H1 (cell line): ENCODE data around the gene BCL2. TPM values are rescaled to one million over a fixed set of nuclear protein-coding genes. Genes with fewer than 3 reads are reported as not detected.

Experiments
- CTCF ChIA-PET: fragments of 300-600 bp; sonication (Branson Sonifier 250); formaldehyde crosslinking; loops from one replicate; lab custom pipeline; 2021; ENCODE audit not compliant: partially characterized antibody; lab: Charles Lee
- POLR2A ChIA-PET: fragments of 300-600 bp; sonication (Branson Sonifier 250); formaldehyde crosslinking; loops from one replicate; lab custom pipeline; 2021; ENCODE audit warnings: inconsistent platforms; ENCODE audit not compliant: partially characterized antibody; lab: Charles Lee
- DNase-seq, 2 experiments: peaks; one replicate each; pipeline versions ENCODE4 v3.0.0 to v3.0.0-alpha.2; 2010 to 2022; ENCODE audit warnings: low spot score in 2 of 2, low read depth in 1 of 2, mixed read lengths in 1 of 2
- FAIRE-seq: peaks from 2 replicates; lab custom pipeline; 2011; peaks lifted over from hg19 to GRCh38; lab: Jason Lieb, UNC
- H2AFZ ChIP-seq: 2 replicates; pipeline ENCODE4 v1.8.1; 2012; ENCODE audit warnings: low read length, inconsistent platforms
- H2AK5ac ChIP-seq: 2 replicates; pipeline ENCODE4 v1.6.1; 2013; ENCODE audit warnings: low read depth, low read length
- H2BK120ac ChIP-seq: replicated peaks from 2 replicates; pipeline ENCODE3; 2013; ENCODE audit warnings: low read depth, low read length, inconsistent platforms
- H2BK12ac ChIP-seq: 2 replicates; pipeline ENCODE4 v1.6.1; 2013; ENCODE audit warnings: low read depth, low read length
- H2BK15ac ChIP-seq: 2 replicates; pipeline ENCODE4 v1.6.1; 2013; ENCODE audit warnings: low read length
- H2BK20ac ChIP-seq: 2 replicates; pipeline ENCODE4 v1.6.1; 2013; ENCODE audit warnings: low read length
- H2BK5ac ChIP-seq: 2 replicates; pipeline ENCODE4 v1.6.1; 2013; ENCODE audit warnings: low read depth, low read length
- H3K14ac ChIP-seq: 2 replicates; pipeline ENCODE4 v1.6.1; 2013; ENCODE audit warnings: inconsistent platforms; ENCODE audit not compliant: insufficient read length
- H3K18ac ChIP-seq: 2 replicates; pipeline ENCODE4 v1.6.1; 2013; ENCODE audit warnings: low read length; ENCODE audit errors: extremely low read depth
- H3K23ac ChIP-seq: 2 replicates; pipeline ENCODE4 v1.6.1; 2013; ENCODE audit warnings: inconsistent platforms; ENCODE audit not compliant: insufficient read length
- H3K23me2 ChIP-seq: 2 replicates; pipeline ENCODE4 v1.6.1; 2013; ENCODE audit warnings: low read depth, low read length
- H3K27ac ChIP-seq: 2 replicates; pipeline ENCODE4 v1.6.1; 2011; ENCODE audit warnings: low read depth, low read length, inconsistent platforms
- H3K27me3 ChIP-seq, 4 experiments: replicated peaks in 1 of 4; 1 replicate in 1 of 4; 2 replicates in 3 of 4; pipeline versions ENCODE4 v1.6.1 to v1.8.1; 2011 to 2013; ENCODE audit warnings: low read length in 3 of 4, mild to moderate bottlenecking in 3 of 4, inconsistent platforms in 2 of 4, mixed read lengths in 2 of 4, moderate library complexity in 1 of 4; ENCODE audit not compliant: control insufficient read depth in 3 of 4, insufficient read depth in 3 of 4; ENCODE audit errors: extremely low read depth in 1 of 4
- H3K36me3 ChIP-seq, 4 experiments: 2 replicates each; pipeline versions ENCODE4 v1.6.1 to v1.8.1; 2011 to 2013; ENCODE audit warnings: mild to moderate bottlenecking in 4 of 4, low read length in 3 of 4, moderate library complexity in 2 of 4, control low read depth in 1 of 4, inconsistent platforms in 1 of 4; ENCODE audit not compliant: insufficient read depth in 4 of 4, control insufficient read depth in 2 of 4
- H3K4ac ChIP-seq: replicated peaks from 2 replicates; pipeline ENCODE3; 2013; ENCODE audit warnings: low read length, low read depth, mixed read lengths, inconsistent platforms; ENCODE audit not compliant: insufficient read length
- H3K4me1 ChIP-seq, 4 experiments: replicated peaks in 1 of 4; 1 replicate in 1 of 4; 2 replicates in 3 of 4; pipeline versions ENCODE4 v1.6.1 to v1.8.1; 2011 to 2013; ENCODE audit warnings: low read length in 3 of 4, inconsistent platforms in 2 of 4, mixed read lengths in 1 of 4; ENCODE audit not compliant: insufficient read depth in 4 of 4, control insufficient read depth in 3 of 4
- H3K4me2 ChIP-seq, 2 experiments: 2 replicates each; pipeline versions ENCODE4 v1.6.1 to v1.8.1; 2011 to 2013; ENCODE audit warnings: low read depth in 2 of 2, low read length in 2 of 2, control low read depth in 1 of 2, inconsistent platforms in 1 of 2, mild to moderate bottlenecking in 1 of 2; ENCODE audit not compliant: insufficient read depth in 1 of 2
- H3K4me3 ChIP-seq, 4 experiments: fragments of 200-600, 300-600 bp in 1 of 4; sonication (generic), shearing (Covaris generic), sonication (Bioruptor Twin) in 1 of 4; 2 replicates each; pipeline versions ENCODE4 v1.5.1 to v1.8.1; 2011 to 2016; ENCODE audit warnings: low read length in 4 of 4, low read depth in 3 of 4, control low read depth in 2 of 4, inconsistent platforms in 2 of 4, mild to moderate bottlenecking in 2 of 4, mixed read lengths in 1 of 4, moderate library complexity in 1 of 4; ENCODE audit not compliant: insufficient read depth in 2 of 4; ENCODE audit errors: extremely low read depth in 1 of 4
- H3K56ac ChIP-seq: replicated peaks from 2 replicates; pipeline ENCODE3; 2013; ENCODE audit warnings: low read depth, mild to moderate bottlenecking, mixed read lengths, low read length, inconsistent platforms; ENCODE audit not compliant: insufficient read length
- H3K79me1 ChIP-seq: 2 replicates; pipeline ENCODE4 v1.6.1; 2013; ENCODE audit warnings: low read depth, low read length, control low read depth
- H3K79me2 ChIP-seq, 2 experiments: 2 replicates each; pipeline versions ENCODE4 v1.6.1 to v1.8.1; 2012 to 2013; ENCODE audit warnings: low read length in 2 of 2, mild to moderate bottlenecking in 2 of 2, inconsistent platforms in 1 of 2; ENCODE audit not compliant: insufficient read depth in 2 of 2, control insufficient read depth in 1 of 2
- H3K9ac ChIP-seq, 4 experiments: replicated peaks in 1 of 4; 1 replicate in 1 of 4; 2 replicates in 3 of 4; pipeline versions ENCODE4 v1.6.1 to v1.8.1; 2011 to 2013; ENCODE audit warnings: low read depth in 3 of 4, low read length in 3 of 4, control low read depth in 2 of 4, mild to moderate bottlenecking in 2 of 4, moderate library complexity in 2 of 4, inconsistent platforms in 1 of 4; ENCODE audit errors: extremely low read depth in 1 of 4
- H3K9me3 ChIP-seq, 2 experiments: 2 replicates each; pipeline versions ENCODE4 v1.6.1 to v1.8.1; 2012 to 2013; ENCODE audit warnings: mild to moderate bottlenecking in 2 of 2, moderate library complexity in 2 of 2, control low read depth in 1 of 2, inconsistent platforms in 1 of 2, low read depth in 1 of 2, low read length in 1 of 2, mixed read lengths in 1 of 2; ENCODE audit not compliant: insufficient read depth in 2 of 2
- H4K20me1 ChIP-seq, 2 experiments: replicated peaks in 1 of 2; 2 replicates each; pipeline versions ENCODE3 to v1.8.1; 2011 to 2013; ENCODE audit warnings: inconsistent platforms in 2 of 2, low read length in 2 of 2, mild to moderate bottlenecking in 1 of 2; ENCODE audit not compliant: insufficient read depth in 2 of 2, control insufficient read depth in 1 of 2
- H4K5ac ChIP-seq: 2 replicates; pipeline ENCODE4 v1.6.1; 2013; ENCODE audit warnings: low read length, low read depth, mixed read lengths, inconsistent platforms; ENCODE audit not compliant: insufficient read length
- H4K8ac ChIP-seq: 2 replicates; pipeline ENCODE4 v1.8.0; 2013; ENCODE audit warnings: mild to moderate bottlenecking, moderate library complexity, low read length, inconsistent platforms; ENCODE audit not compliant: insufficient read depth; ENCODE audit errors: extremely low read depth
- H4K91ac ChIP-seq: replicated peaks from 2 replicates; pipeline ENCODE3; 2013; ENCODE audit warnings: low read length, mixed read lengths, inconsistent platforms; ENCODE audit not compliant: insufficient read length
- ATF2 ChIP-seq: IDR thresholded peaks from 2 replicates; pipeline ENCODE4 v1.6.1; 2012; ENCODE audit warnings: low read length, inconsistent platforms
- MAFK ChIP-seq: IDR thresholded peaks from 2 replicates; pipeline ENCODE4 v1.6.1; 2012; ENCODE audit warnings: low read depth, mild to moderate bottlenecking, improper control_type of control experiment, low read length
- SIN3A ChIP-seq, 2 experiments: IDR thresholded peaks in 1 of 2; conservative IDR thresholded peaks in 1 of 2; 2 replicates each; pipeline ENCODE4 v1.6.1; 2011 to 2012; ENCODE audit warnings: low read length in 2 of 2, improper control_type of control experiment in 1 of 2, low read depth in 1 of 2, mild to moderate bottlenecking in 1 of 2
- ZNF274 ChIP-seq: IDR thresholded peaks from 2 replicates; pipeline ENCODE4 v1.7.0; 2012; ENCODE audit warnings: low read length, borderline replicate concordance; ENCODE audit errors: extremely low read depth
- WGBS, 2 experiments: shearing (Covaris generic) in 1 of 2; methylation state at CpG; one replicate each; pipeline versions ENCODE4 v1.1.6 to v1.1.7; 2013 to 2015; ENCODE audit warnings: low lambda C conversion rate in 2 of 2, mixed read lengths in 2 of 2, inconsistent platforms in 1 of 2, low coverage in 1 of 2, missing lambda C conversion rate in 1 of 2; ENCODE audit not compliant: insufficient replicate concordance in 2 of 2, insufficient coverage in 1 of 2, insufficient read length in 1 of 2; ENCODE audit errors: extremely low coverage in 1 of 2, missing lambda C conversion rate in 1 of 2; 5-methylcytosine and 5-hydroxymethylcytosine counted together
- polyA plus RNA-seq, 7 experiments: library from polyadenylated mRNA; depleted of rRNA in 3 of 7; stranded (reverse) in 5 of 7; unstranded in 2 of 7; fragments of >200 nt in 5 of 7; fragments of 200-250 nt in 2 of 7; gene quantifications; 1 replicate in 5 of 7; 2 replicates in 1 of 7; 4 replicates in 1 of 7; pipeline versions ENCODE4 v1.2.1 to v1.2.3, GENCODE V29; 2011 to 2013; ENCODE audit warnings: missing spikeins in 2 of 7, mixed read lengths in 2 of 7
- total RNA-seq: library from RNA; stranded (reverse); fragmentation: NEBNext Ultra II Directional; extraction: Animal tissue kit (Norgen Biotek cat#: 25700); gene quantifications from 2 replicates; pipeline ENCODE4 v1.2.1, GENCODE V29; 2021
- TF ChIP-seq, protein P1 (sequence below), 3 experiments: IDR thresholded peaks; 1 replicate in 2 of 3; 2 replicates in 1 of 3; pipeline versions ENCODE4 v1.5.1 to v1.6.1; 2011; ENCODE audit warnings: low read length in 3 of 3, mild to moderate bottlenecking in 3 of 3, inconsistent platforms in 2 of 3, low read depth in 1 of 3, moderate library complexity in 1 of 3; ENCODE audit not compliant: insufficient read depth in 1 of 3; ENCODE audit errors: control extremely low read depth in 1 of 3

Gene BCL2
- total and polyA plus RNA-seq, 2 of the 8 experiments (the other 6 are each of a cell fraction or from before 2014, with no cell fraction given), result 0.59 to 4.5 TPM

- no peak overlapping the region for H2BK12ac ChIP-seq
- H3K79me1 ChIP-seq, result no peaks in the 10 kb centered on the region
- no peaks in the 10 kb centered on the region for H3K23me2 ChIP-seq
- no peaks in the 10 kb centered on the region for H3K9me3 ChIP-seq
- H3K36me3 ChIP-seq, result no peaks in the 10 kb centered on the region
- no peak for FAIRE-seq
- no peak overlapping the region for H4K91ac ChIP-seq
- H4K20me1 ChIP-seq, result no peaks in the 10 kb centered on the region
- no peak overlapping the region for H2BK15ac ChIP-seq
- H2AFZ ChIP-seq, result no peak overlapping the region
- no peak overlapping the region for H3K27ac ChIP-seq
- no peak overlapping the region for H3K56ac ChIP-seq
- no peaks in the 10 kb centered on the region for H3K27me3 ChIP-seq
- ChIA-PET CTCF (no interaction called here), POLR2A (no interaction called here)
- peaks cover 5 to 21% (median 9%) of the 10 kb centered on the region in 4 experiments for H3K4me1 ChIP-seq
- no peak overlapping the region for H4K8ac ChIP-seq
- H3K4ac ChIP-seq, result no peak overlapping the region
- H4K5ac ChIP-seq, result no peak overlapping the region
- WGBS, 2 experiments, result 88% methylated on average over 3 of the region's 3 CpGs; no CpG with 5 or more reads in 1 of the 2 experiments
- H3K23ac ChIP-seq, result no peak overlapping the region
- H2BK20ac ChIP-seq, result no peak overlapping the region
- no peak overlapping the region for H3K18ac ChIP-seq
- DNase-seq, result no peak
- H2AK5ac ChIP-seq, result no peak overlapping the region
- H3K14ac ChIP-seq, result no peak overlapping the region
- H2BK120ac ChIP-seq, result no peak overlapping the region
- H3K4me2 ChIP-seq, result no peak overlapping the region
- H3K79me2 ChIP-seq, result no peaks in the 10 kb centered on the region
- no peak overlapping the region for H2BK5ac ChIP-seq
- H3K9ac ChIP-seq, result no peak overlapping the region
- TF ChIP-seq SIN3A (conservative IDR thresholded peaks at IDR 0.05 in 1 of 2, IDR thresholded peaks at IDR 0.05 in 1 of 2; ENCODE audit: low read depth in 1 of 2, low read length in 2 of 2) (no peak), ZNF274 (no peak), MAFK (no peak), ATF2 (no peak)
- TF ChIP-seq, protein P1, sequence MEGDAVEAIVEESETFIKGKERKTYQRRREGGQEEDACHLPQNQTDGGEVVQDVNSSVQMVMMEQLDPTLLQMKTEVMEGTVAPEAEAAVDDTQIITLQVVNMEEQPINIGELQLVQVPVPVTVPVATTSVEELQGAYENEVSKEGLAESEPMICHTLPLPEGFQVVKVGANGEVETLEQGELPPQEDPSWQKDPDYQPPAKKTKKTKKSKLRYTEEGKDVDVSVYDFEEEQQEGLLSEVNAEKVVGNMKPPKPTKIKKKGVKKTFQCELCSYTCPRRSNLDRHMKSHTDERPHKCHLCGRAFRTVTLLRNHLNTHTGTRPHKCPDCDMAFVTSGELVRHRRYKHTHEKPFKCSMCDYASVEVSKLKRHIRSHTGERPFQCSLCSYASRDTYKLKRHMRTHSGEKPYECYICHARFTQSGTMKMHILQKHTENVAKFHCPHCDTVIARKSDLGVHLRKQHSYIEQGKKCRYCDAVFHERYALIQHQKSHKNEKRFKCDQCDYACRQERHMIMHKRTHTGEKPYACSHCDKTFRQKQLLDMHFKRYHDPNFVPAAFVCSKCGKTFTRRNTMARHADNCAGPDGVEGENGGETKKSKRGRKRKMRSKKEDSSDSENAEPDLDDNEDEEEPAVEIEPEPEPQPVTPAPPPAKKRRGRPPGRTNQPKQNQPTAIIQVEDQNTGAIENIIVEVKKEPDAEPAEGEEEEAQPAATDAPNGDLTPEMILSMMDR (IDR thresholded peaks at IDR 0.05; ENCODE audit: control extremely low read depth in 1 of 3, insufficient read depth in 1 of 3, low read depth in 1 of 3, low read length in 3 of 3), result no peak
- H3K4me3 ChIP-seq, result no peak overlapping the region
Measured at GRCh38 chr18:63234841-63235240, 84.7 kb downstream of the BCL2 start.
